ENCODE results near the gene SNX32.
A peak's percentile ranks its signal among the peaks of the same experiment; 100 is the strongest.

The SNX32 gene

GRCh38 chr11:65817835-65818680 lies 15.7 kb upstream of the SNX32 start (continued):
- TF ChIP-seq ZNF449 (tag by site-specific recombination; IDR thresholded peaks at IDR 0.05) (no peak), ZNF76 (tag by site-specific recombination; IDR thresholded peaks at IDR 0.05; ENCODE audit: borderline replicate concordance, low read depth) (no peak), ZIC2 (tag by site-specific recombination; IDR thresholded peaks at IDR 0.05) (0 out of 2 replicates have a peak, but pooled peaks have one; percentile 11), ZNF792 (tag by site-specific recombination; IDR thresholded peaks at IDR 0.05) (no peak), ZSCAN4 (tag by site-specific recombination; IDR thresholded peaks at IDR 0.05) (no peak), ZNF433 (tag by site-specific recombination; IDR thresholded peaks at IDR 0.05; ENCODE audit: low read depth) (no peak), ZNF404 (tag by site-specific recombination; IDR thresholded peaks at IDR 0.05) (no peak), ZNF830 (tag by site-specific recombination; IDR thresholded peaks at IDR 0.05; ENCODE audit: low read depth) (no peak), ZXDB (tag by site-specific recombination; IDR thresholded peaks at IDR 0.05) (no peak), CTCF (tag by site-specific recombination; IDR thresholded peaks at IDR 0.05) (peak; percentile 92), SP3 (tag by site-specific recombination; IDR thresholded peaks at IDR 0.05) (no peak), ZNF837 (tag by site-specific recombination; IDR thresholded peaks at IDR 0.05) (no peak), ZNF266 (tag by site-specific recombination; IDR thresholded peaks at IDR 0.05; ENCODE audit: low read depth) (no peak), ZNF571 (tag by site-specific recombination; IDR thresholded peaks at IDR 0.05) (no peak), KLF1 (tag by site-specific recombination; IDR thresholded peaks at IDR 0.05) (no peak)
- TF ChIP-seq, protein P1, sequence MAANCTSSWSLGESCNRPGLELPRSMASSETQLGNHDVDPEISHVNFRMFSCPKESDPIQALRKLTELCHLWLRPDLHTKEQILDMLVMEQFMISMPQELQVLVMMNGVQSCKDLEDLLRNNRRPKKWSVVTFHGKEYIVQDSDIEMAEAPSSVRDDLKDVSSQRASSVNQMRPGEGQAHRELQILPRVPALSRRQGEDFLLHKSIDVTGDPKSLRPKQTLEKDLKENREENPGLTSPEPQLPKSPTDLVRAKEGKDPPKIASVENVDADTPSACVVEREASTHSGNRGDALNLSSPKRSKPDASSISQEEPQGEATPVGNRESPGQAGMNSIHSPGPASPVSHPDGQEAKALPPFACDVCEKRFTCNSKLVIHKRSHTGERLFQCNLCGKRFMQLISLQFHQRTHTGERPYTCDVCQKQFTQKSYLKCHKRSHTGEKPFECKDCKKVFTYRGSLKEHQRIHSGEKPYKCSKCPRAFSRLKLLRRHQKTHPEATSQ (tag by site-specific recombination; IDR thresholded peaks at IDR 0.05): 0 out of 2 replicates have a peak, but pooled peaks have one; percentile 22
- TF ChIP-seq, protein P2, sequence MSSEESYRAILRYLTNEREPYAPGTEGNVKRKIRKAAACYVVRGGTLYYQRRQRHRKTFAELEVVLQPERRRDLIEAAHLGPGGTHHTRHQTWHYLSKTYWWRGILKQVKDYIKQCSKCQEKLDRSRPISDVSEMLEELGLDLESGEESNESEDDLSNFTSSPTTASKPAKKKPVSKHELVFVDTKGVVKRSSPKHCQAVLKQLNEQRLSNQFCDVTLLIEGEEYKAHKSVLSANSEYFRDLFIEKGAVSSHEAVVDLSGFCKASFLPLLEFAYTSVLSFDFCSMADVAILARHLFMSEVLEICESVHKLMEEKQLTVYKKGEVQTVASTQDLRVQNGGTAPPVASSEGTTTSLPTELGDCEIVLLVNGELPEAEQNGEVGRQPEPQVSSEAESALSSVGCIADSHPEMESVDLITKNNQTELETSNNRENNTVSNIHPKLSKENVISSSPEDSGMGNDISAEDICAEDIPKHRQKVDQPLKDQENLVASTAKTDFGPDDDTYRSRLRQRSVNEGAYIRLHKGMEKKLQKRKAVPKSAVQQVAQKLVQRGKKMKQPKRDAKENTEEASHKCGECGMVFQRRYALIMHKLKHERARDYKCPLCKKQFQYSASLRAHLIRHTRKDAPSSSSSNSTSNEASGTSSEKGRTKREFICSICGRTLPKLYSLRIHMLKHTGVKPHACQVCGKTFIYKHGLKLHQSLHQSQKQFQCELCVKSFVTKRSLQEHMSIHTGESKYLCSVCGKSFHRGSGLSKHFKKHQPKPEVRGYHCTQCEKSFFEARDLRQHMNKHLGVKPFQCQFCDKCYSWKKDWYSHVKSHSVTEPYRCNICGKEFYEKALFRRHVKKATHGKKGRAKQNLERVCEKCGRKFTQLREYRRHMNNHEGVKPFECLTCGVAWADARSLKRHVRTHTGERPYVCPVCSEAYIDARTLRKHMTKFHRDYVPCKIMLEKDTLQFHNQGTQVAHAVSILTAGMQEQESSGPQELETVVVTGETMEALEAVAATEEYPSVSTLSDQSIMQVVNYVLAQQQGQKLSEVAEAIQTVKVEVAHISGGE (tag by site-specific recombination; conservative IDR thresholded peaks at IDR 0.05; ENCODE audit: low read depth): no peak
- TF ChIP-seq, protein P3, sequence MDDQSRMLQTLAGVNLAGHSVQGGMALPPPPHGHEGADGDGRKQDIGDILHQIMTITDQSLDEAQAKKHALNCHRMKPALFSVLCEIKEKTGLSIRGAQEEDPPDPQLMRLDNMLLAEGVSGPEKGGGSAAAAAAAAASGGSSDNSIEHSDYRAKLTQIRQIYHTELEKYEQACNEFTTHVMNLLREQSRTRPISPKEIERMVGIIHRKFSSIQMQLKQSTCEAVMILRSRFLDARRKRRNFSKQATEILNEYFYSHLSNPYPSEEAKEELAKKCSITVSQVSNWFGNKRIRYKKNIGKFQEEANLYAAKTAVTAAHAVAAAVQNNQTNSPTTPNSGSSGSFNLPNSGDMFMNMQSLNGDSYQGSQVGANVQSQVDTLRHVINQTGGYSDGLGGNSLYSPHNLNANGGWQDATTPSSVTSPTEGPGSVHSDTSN (CRISPR knock-in tag; IDR thresholded peaks at IDR 0.05): no peak
- TF ChIP-seq, protein P4, sequence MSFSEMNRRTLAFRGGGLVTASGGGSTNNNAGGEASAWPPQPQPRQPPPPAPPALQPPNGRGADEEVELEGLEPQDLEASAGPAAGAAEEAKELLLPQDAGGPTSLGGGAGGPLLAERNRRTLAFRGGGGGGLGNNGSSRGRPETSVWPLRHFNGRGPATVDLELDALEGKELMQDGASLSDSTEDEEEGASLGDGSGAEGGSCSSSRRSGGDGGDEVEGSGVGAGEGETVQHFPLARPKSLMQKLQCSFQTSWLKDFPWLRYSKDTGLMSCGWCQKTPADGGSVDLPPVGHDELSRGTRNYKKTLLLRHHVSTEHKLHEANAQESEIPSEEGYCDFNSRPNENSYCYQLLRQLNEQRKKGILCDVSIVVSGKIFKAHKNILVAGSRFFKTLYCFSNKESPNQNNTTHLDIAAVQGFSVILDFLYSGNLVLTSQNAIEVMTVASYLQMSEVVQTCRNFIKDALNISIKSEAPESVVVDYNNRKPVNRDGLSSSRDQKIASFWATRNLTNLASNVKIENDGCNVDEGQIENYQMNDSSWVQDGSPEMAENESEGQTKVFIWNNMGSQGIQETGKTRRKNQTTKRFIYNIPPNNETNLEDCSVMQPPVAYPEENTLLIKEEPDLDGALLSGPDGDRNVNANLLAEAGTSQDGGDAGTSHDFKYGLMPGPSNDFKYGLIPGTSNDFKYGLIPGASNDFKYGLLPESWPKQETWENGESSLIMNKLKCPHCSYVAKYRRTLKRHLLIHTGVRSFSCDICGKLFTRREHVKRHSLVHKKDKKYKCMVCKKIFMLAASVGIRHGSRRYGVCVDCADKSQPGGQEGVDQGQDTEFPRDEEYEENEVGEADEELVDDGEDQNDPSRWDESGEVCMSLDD (tag by site-specific recombination; IDR thresholded peaks at IDR 0.05): no peak

Measured in HEK293 (cell line).